GM18870 (cell line): ENCODE results near the gene TMEM120B.
A peak's percentile ranks its signal among the peaks of the same experiment; 100 is the strongest.
"Not testable (repeated sequence)": the region's sequence is repeated elsewhere in the genome, so short reads cannot be mapped to it uniquely, and the experiment has no call there.

Experiments used
- ATAC-seq: cut with Tn5 transposase; IDR thresholded peaks from one replicate; pipeline ENCODE4 v1.9.1; 2021; ENCODE audit warnings: moderate library complexity; ENCODE audit not compliant: unreplicated experiment

TMEM120B gene

GRCh38 chr12:121789233-121789781 lies 76.8 kb downstream of the TMEM120B start:
- no peak for ATAC-seq

GRCh38 chr12:121789800-121790728 lies 77.5 kb downstream of the TMEM120B start:
- no peak for ATAC-seq

GRCh38 chr12:121790785-121791184 lies 78.2 kb downstream of the TMEM120B start:
- ATAC-seq: not testable (repeated sequence)

- no peak for ATAC-seq
Observed at GRCh38 chr12:121791671-121792551, 79.4 kb downstream of the TMEM120B start.

GRCh38 chr12:121792607-121793439 lies 80.3 kb downstream of the TMEM120B start:
- no peak for ATAC-seq

GRCh38 chr12:121793440-121793837 lies 80.9 kb downstream of the TMEM120B start, which contains the start of gene RHOF:
RHOF (minus strand) TSS chr12:121793688; CDS start chr12:121793633, 55 bp downstream.
- ATAC-seq: no peak

GRCh38 chr12:121793838-121794533 lies 81.4 kb downstream of the TMEM120B start:
- peak; percentile 29 for ATAC-seq

GRCh38 chr12:121794534-121795033 lies 82.0 kb downstream of the TMEM120B start:
- ATAC-seq: no peak

GRCh38 chr12:121795034-121795968 lies 82.7 kb downstream of the TMEM120B start:
- ATAC-seq: no peak

- ATAC-seq: no peak
Observed at GRCh38 chr12:121796855-121797751, 84.6 kb downstream of the TMEM120B start.

- no peak for ATAC-seq
Observed at GRCh38 chr12:121797937-121798786, 85.6 kb downstream of the TMEM120B start.

- no peak for ATAC-seq
Observed at GRCh38 chr12:121798787-121799155, 86.2 kb downstream of the TMEM120B start.

- no peak for ATAC-seq
Observed at GRCh38 chr12:121799156-121799841, 86.7 kb downstream of the TMEM120B start.

GRCh38 chr12:121799842-121800693 lies 87.5 kb downstream of the TMEM120B start:
- ATAC-seq: no peak
